Measurements from ENCODE around the gene ZNF418. TPM values are rescaled to one million over a fixed set of nuclear protein-coding genes. Genes with fewer than 3 reads are reported as not detected.

ZNF418 gene
- total RNA-seq, 1 donor from 2014 or later, result 26.5 TPM

- CTCF ChIA-PET, result no interaction called here
- peaks cover 4% of the 10 kb centered on the region for H3K27me3 Mint-ChIP-seq
- H3K4me3 Mint-ChIP-seq, result no peak overlapping the region
- H3K4me1 Mint-ChIP-seq, result no peaks in the 10 kb centered on the region
- H3K36me3 Mint-ChIP-seq (ENCODE audit: low read depth), result peaks cover 9% of the 10 kb centered on the region
- DNase-seq (no peak), ATAC-seq (ENCODE audit: low read depth) (no peak)
- intact Hi-C loops (cut with micrococcal nuclease), result no loop called here
- H3K9me3 Mint-ChIP-seq, result peaks cover 28% of the 10 kb centered on the region
- POLR2A ChIA-PET, result no interaction called here
- H3K27ac Mint-ChIP-seq, result no peak overlapping the region
- TF ChIP-seq CTCF (IDR thresholded peaks at IDR 0.05), result no peak
These were observed 19.8 kb upstream of the ZNF418 start for GRCh38 chr19:57954996-57955395.

- ChIA-PET POLR2A (interaction anchor here (0.7 kb wide), 1 partner anchor 426 kb away, joined by 3 read pairs; no protein-coding TSS in a partner anchor), CTCF (no interaction called here)
- Mint-ChIP-seq H3K4me3 (no peak overlapping the region), H3K27ac (no peak overlapping the region), H3K4me1 (peaks cover 26% of the 10 kb centered on the region), H3K9me3 (peaks cover 18% of the 10 kb centered on the region), H3K36me3 (ENCODE audit: low read depth) (peaks cover 12% of the 10 kb centered on the region), H3K27me3 (peaks cover 2% of the 10 kb centered on the region)
- TF ChIP-seq CTCF (IDR thresholded peaks at IDR 0.05), result no peak
- intact Hi-C loops (cut with micrococcal nuclease), result loop anchor here (5.0 kb wide), 3 partner anchors 62 to 462 kb away; partner anchors contain the start of genes ZIK1, ZNF419 and ZNF814
- DNase-seq (no peak), ATAC-seq (ENCODE audit: low read depth) (no peak)
These were observed 14.5 kb upstream of the ZNF418 start for GRCh38 chr19:57949702-57950101.

- POLR2A ChIA-PET, result interaction anchor here (0.7 kb wide), 1 partner anchor 426 kb away, joined by 3 read pairs; no protein-coding TSS in a partner anchor
- CTCF ChIA-PET, result no interaction called here
- Mint-ChIP-seq H3K36me3 (ENCODE audit: low read depth) (peaks cover 16% of the 10 kb centered on the region), H3K27ac (no peak overlapping the region), H3K4me3 (no peak overlapping the region), H3K27me3 (peaks cover 2% of the 10 kb centered on the region), H3K9me3 (peaks cover 20% of the 10 kb centered on the region), H3K4me1 (peaks cover 28% of the 10 kb centered on the region)
- no peak for DNase-seq
- intact Hi-C loops (cut with micrococcal nuclease), result loop anchor here (5.0 kb wide), 3 partner anchors 62 to 462 kb away; partner anchors contain the start of genes ZIK1, ZNF419 and ZNF814
- no peak for TF ChIP-seq CTCF (IDR thresholded peaks at IDR 0.05)
- no peak for ATAC-seq (ENCODE audit: low read depth)
These were observed 14.1 kb upstream of the ZNF418 start for GRCh38 chr19:57949296-57949695.

GRCh38 chr19:57947419-57948134, 12.4 kb upstream of the ZNF418 start, which contains the start of gene ZNF256:
TSS of gene ZNF256 (minus strand) at chr19:57947706. CDS start at chr19:57947474, 232 bp downstream.
- peak within 1 kb of the TSS; percentile 89 for H3K27ac Mint-ChIP-seq
- DNase-seq (peak; percentile 83), ATAC-seq (ENCODE audit: low read depth) (peak; percentile 99)
- intact Hi-C loops (cut with micrococcal nuclease), result loop anchor here (1.0 to 5.0 kb wide), 12 partner anchors 12 to 460 kb away; partner anchors contain the start of genes ZIK1, ZNF274, ZNF329 and ZNF417
- H3K4me3 Mint-ChIP-seq, result peak within 1 kb of the TSS; percentile 96
- TF ChIP-seq CTCF (IDR thresholded peaks at IDR 0.05), result no peak
- peaks cover 27% of the 10 kb centered on the region for H3K9me3 Mint-ChIP-seq
- ChIA-PET CTCF (no interaction called here), POLR2A (interaction anchor here (0.6 to 1.8 kb wide), 4 partner anchors 11 to 55 kb away, joined by 3 to 6 read pairs (median 4); partner anchors contain the start of genes ZNF418 and ZNF606)
- peaks cover 33% of the 10 kb centered on the region for H3K36me3 Mint-ChIP-seq (ENCODE audit: low read depth)
- no peaks in the 10 kb centered on the region for H3K27me3 Mint-ChIP-seq
- H3K4me1 Mint-ChIP-seq, result peaks cover 30% of the 10 kb centered on the region

GRCh38 chr19:57947088-57947418, 11.9 kb upstream of the ZNF418 start:
- Mint-ChIP-seq H3K27ac (peak overlapping the region; percentile 89), H3K9me3 (peaks cover 32% of the 10 kb centered on the region), H3K4me3 (peak overlapping the region; percentile 96), H3K4me1 (peaks cover 30% of the 10 kb centered on the region), H3K27me3 (no peaks in the 10 kb centered on the region), H3K36me3 (ENCODE audit: low read depth) (peaks cover 39% of the 10 kb centered on the region)
- ATAC-seq (ENCODE audit: low read depth) (no peak), DNase-seq (no peak)
- CTCF ChIA-PET, result no interaction called here
- no peak for TF ChIP-seq CTCF (IDR thresholded peaks at IDR 0.05)
- POLR2A ChIA-PET, result interaction anchor here (1.2 to 1.8 kb wide), 2 partner anchors 12 to 56 kb away, joined by 4 to 6 read pairs; partner anchors contain the start of genes ZNF418 and ZNF606
- intact Hi-C loops (cut with micrococcal nuclease), result loop anchor here (1.0 to 5.0 kb wide), 12 partner anchors 12 to 460 kb away; partner anchors contain the start of genes ZIK1, ZNF274, ZNF329 and ZNF417

Data from activated B cell treated with CpG ODN at 0.5 μM for 24 hours (primary cell).